Stomach (tissue), 9 donors: ENCODE data around the gene SCD5. TPM values are rescaled to one million over a fixed set of nuclear protein-coding genes. Genes with fewer than 3 reads are reported as not detected.

Experiments
- DNase-seq, 2 donors: peaks; one replicate each; pipeline versions ENCODE4 v3.0.0 to v3.0.0-alpha.2; 2013 to 2019
- H3K27ac ChIP-seq, 5 donors: fragments of 200-600 bp in 4 of 5; sonication (generic) in 4 of 5; one replicate each; pipeline ENCODE4 v1.5.1; 2013 to 2019; ENCODE audit warnings: mild to moderate bottlenecking in 1 of 5, moderate library complexity in 1 of 5
- H3K27me3 ChIP-seq, 3 donors: fragments of 200-600 bp; sonication (generic); one replicate each; pipeline ENCODE4 v1.5.1; 2017 to 2019; ENCODE audit warnings: mixed run types in 1 of 3
- H3K36me3 ChIP-seq, 4 donors: fragments of 200-600 bp; sonication (generic); 1 replicate in 3 of 4; 2 replicates in 1 of 4; pipeline ENCODE4 v1.5.1; 2016 to 2019
- H3K4me1 ChIP-seq, 4 donors: fragments of 200-600 bp; sonication (generic); one replicate each; pipeline ENCODE4 v1.5.1; 2016 to 2019
- H3K4me3 ChIP-seq, 4 donors: fragments of 200-600 bp; sonication (generic) in 3 of 4; one replicate each; pipeline ENCODE4 v1.5.1; 2016 to 2019; ENCODE audit warnings: mild to moderate bottlenecking in 1 of 4
- H3K9me3 ChIP-seq, 4 donors: fragments of 200-600 bp; sonication (generic); one replicate each; pipeline ENCODE4 v1.5.1; 2016 to 2019
- EP300 ChIP-seq: sonication (generic); formaldehyde crosslinking; IDR thresholded peaks from one replicate; pipeline ENCODE4 v1.6.1; 2017; ENCODE audit warnings: antibody characterized with exemption
- POLR2A ChIP-seq, 4 donors: fragments of 450-650 bp; IDR thresholded peaks; one replicate each; pipeline ENCODE4 v1.6.1; 2016; ENCODE audit warnings: antibody characterized with exemption in 4 of 4, control low read depth in 2 of 4, mild to moderate bottlenecking in 1 of 4, moderate library complexity in 1 of 4
- POLR2AphosphoS5 ChIP-seq, 3 donors: sonication (generic); formaldehyde crosslinking; IDR thresholded peaks; one replicate each; pipeline ENCODE4 v1.6.1; 2016; ENCODE audit warnings: antibody characterized with exemption in 3 of 3
- WGBS, 5 donors: extraction: QIAGEN DNeasy Blood & Tissue Kit in 3 of 5; methylation state at CpG; one replicate each; pipeline versions ENCODE4 v1.1.5 to v1.1.7; 2013 to 2018; 5-methylcytosine and 5-hydroxymethylcytosine counted together
- intact Hi-C: fragments of 100-400 bp; cut with DNase I; formaldehyde crosslinking; loops from one replicate; pipeline ENCODE4 v1.15.1; 2023; ENCODE audit warnings: low total_unique reads
- polyA plus RNA-seq, 3 donors: library from polyadenylated mRNA; stranded (reverse); fragments of 200-250 nt; gene quantifications; one replicate each; pipeline ENCODE4 v1.2.3, GENCODE V29; 2013
- total RNA-seq, 5 donors: library from RNA; depleted of rRNA; stranded (reverse); fragments of >200 nt; gene quantifications; one replicate each; pipeline versions ENCODE4 v1.1.0 to v1.2.3, GENCODE V29; 2014 to 2016
- TF ChIP-seq, protein P1 (sequence below), 7 experiments: fragments of 450-650 bp in 4 of 7; fragments of 200-600 bp in 3 of 7; sonication (generic) in 3 of 7; IDR thresholded peaks; one replicate each; pipeline ENCODE4 v1.5.1; 2016 to 2019; ENCODE audit warnings: antibody characterized with exemption in 7 of 7, control low read depth in 2 of 7, mild to moderate bottlenecking in 1 of 7
- donor health status: healthy with polysubstance abuse.
- donor health status: Bipolar disorder and iron deficiency.
- donor health status: healthy.

The SCD5 gene
- total and polyA plus RNA-seq, 8 donors, result 0.58 to 35.9 (median 9.9) TPM

GRCh38 chr4:82789025-82789776 lies 9.4 kb downstream of the SCD5 start:
- no peaks in the 10 kb centered on the region for H3K27me3 ChIP-seq
- 46 to 62% (median 49%) methylated on average over 7 of the region's 7 CpGs for WGBS, 5 donors
- peaks cover 18 to 39% (median 28%) of the 10 kb centered on the region in 4 donors for H3K4me1 ChIP-seq
- no peak for DNase-seq
- H3K9me3 ChIP-seq, result no peaks in the 10 kb centered on the region
- TF ChIP-seq POLR2AphosphoS5 (IDR thresholded peaks at IDR 0.05), result no peak
- TF ChIP-seq EP300, result no peak
- TF ChIP-seq, protein P1, sequence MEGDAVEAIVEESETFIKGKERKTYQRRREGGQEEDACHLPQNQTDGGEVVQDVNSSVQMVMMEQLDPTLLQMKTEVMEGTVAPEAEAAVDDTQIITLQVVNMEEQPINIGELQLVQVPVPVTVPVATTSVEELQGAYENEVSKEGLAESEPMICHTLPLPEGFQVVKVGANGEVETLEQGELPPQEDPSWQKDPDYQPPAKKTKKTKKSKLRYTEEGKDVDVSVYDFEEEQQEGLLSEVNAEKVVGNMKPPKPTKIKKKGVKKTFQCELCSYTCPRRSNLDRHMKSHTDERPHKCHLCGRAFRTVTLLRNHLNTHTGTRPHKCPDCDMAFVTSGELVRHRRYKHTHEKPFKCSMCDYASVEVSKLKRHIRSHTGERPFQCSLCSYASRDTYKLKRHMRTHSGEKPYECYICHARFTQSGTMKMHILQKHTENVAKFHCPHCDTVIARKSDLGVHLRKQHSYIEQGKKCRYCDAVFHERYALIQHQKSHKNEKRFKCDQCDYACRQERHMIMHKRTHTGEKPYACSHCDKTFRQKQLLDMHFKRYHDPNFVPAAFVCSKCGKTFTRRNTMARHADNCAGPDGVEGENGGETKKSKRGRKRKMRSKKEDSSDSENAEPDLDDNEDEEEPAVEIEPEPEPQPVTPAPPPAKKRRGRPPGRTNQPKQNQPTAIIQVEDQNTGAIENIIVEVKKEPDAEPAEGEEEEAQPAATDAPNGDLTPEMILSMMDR (IDR thresholded peaks at IDR 0.05), result no peak
- no peak for TF ChIP-seq POLR2A (IDR thresholded peaks at IDR 0.05)
- intact Hi-C loops, result no loop called here
- no peaks in the 10 kb centered on the region for H3K36me3 ChIP-seq
- H3K27ac ChIP-seq, result no peak overlapping the region
- no peak overlapping the region for H3K4me3 ChIP-seq

- 38 to 72% (median 47%) methylated on average over 4 of the region's 4 CpGs for WGBS, 5 donors
- Histone ChIP-seq H3K27ac (no peak overlapping the region), H3K4me3 (no peak overlapping the region), H3K27me3 (no peaks in the 10 kb centered on the region), H3K4me1 (peaks cover 18 to 36% (median 28%) of the 10 kb centered on the region in 4 donors), H3K9me3 (no peaks in the 10 kb centered on the region), H3K36me3 (no peaks in the 10 kb centered on the region)
- TF ChIP-seq EP300 (no peak), POLR2AphosphoS5 (IDR thresholded peaks at IDR 0.05) (no peak), POLR2A (IDR thresholded peaks at IDR 0.05) (no peak)
- TF ChIP-seq, protein P1 (IDR thresholded peaks at IDR 0.05), result no peak
- intact Hi-C loops, result no loop called here
- DNase-seq, result no peak
Observed at GRCh38 chr4:82787342-82787741, 11.3 kb downstream of the SCD5 start.

GRCh38 chr4:82786828-82787227 lies 11.8 kb downstream of the SCD5 start:
- TF ChIP-seq POLR2AphosphoS5 (IDR thresholded peaks at IDR 0.05) (no peak), POLR2A (IDR thresholded peaks at IDR 0.05) (no peak), EP300 (no peak)
- TF ChIP-seq, protein P1 (IDR thresholded peaks at IDR 0.05), result no peak
- 24 to 65% (median 35%) methylated on average over 4 of the region's 4 CpGs for WGBS, 5 donors
- Histone ChIP-seq H3K4me1 (peaks cover 18 to 36% (median 28%) of the 10 kb centered on the region in 4 donors), H3K36me3 (no peaks in the 10 kb centered on the region), H3K9me3 (no peaks in the 10 kb centered on the region), H3K4me3 (no peak overlapping the region), H3K27ac (no peak overlapping the region), H3K27me3 (no peaks in the 10 kb centered on the region)
- intact Hi-C loops, result no loop called here
- no peak for DNase-seq

DNA sequence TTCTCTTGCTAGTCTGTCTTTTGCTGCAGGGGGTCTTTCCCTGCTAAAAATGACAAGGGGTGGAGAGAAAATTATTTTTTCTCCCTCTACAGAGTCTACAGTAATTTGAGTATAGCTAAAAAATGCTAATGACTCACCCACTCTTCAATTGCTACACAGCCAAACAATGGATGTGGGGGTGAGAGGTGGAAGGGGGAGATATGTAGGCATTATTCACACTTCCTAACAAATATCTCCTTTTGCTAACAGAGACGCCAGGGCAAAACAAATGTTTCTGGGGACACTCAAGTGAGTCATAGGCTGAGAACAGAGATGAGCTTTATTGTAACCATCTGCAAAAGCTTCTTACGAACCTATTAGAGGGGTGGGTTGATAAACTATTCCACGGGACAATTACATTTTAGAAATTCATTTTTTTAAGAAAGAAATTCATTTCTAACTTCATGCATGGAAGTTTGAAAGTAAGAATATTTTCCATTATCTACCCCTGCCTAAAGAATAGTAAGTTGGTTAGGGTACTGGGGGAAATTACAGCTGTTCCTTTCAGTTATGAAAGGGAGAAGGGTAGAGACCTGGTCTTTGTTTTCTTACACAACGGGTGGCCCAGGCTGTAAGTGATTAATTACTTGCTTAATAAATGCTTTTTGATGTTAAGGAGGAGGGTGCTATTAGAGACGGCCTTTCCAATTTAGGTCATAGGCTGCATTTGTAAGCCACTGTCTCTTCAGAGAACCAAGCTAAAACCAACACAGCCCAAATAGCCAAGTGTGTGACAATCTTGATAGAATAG lies 12.8 kb downstream of the SCD5 start:
- Histone ChIP-seq H3K36me3 (no peaks in the 10 kb centered on the region), H3K27ac (peak overlapping the region in 2 of 5 donors; percentile 4 to 40), H3K4me3 (no peak overlapping the region), H3K4me1 (peaks cover 23 to 40% (median 33%) of the 10 kb centered on the region in 4 donors), H3K27me3 (no peaks in the 10 kb centered on the region), H3K9me3 (no peaks in the 10 kb centered on the region)
- peak in 1 of 2 donors; percentile 45 for DNase-seq
- intact Hi-C loops, result no loop called here
- TF ChIP-seq EP300 (no peak), POLR2A (IDR thresholded peaks at IDR 0.05) (no peak), POLR2AphosphoS5 (IDR thresholded peaks at IDR 0.05) (no peak)
- TF ChIP-seq, protein P1 (IDR thresholded peaks at IDR 0.05), result no peak
- WGBS, 5 donors, result 46 to 56% (median 51%) methylated on average over 5 of the region's 5 CpGs
